H1 (cell line): ENCODE measurements around the gene TRIM43B. TPM values are rescaled to one million over a fixed set of nuclear protein-coding genes. Genes with fewer than 3 reads are reported as not detected.

Source experiments
- CTCF ChIA-PET: fragments of 300-600 bp; sonication (Branson Sonifier 250); formaldehyde crosslinking; loops from one replicate; lab custom pipeline; 2021; ENCODE audit not compliant: partially characterized antibody; lab: Charles Lee
- POLR2A ChIA-PET: fragments of 300-600 bp; sonication (Branson Sonifier 250); formaldehyde crosslinking; loops from one replicate; lab custom pipeline; 2021; ENCODE audit warnings: inconsistent platforms; ENCODE audit not compliant: partially characterized antibody; lab: Charles Lee
- DNase-seq, 2 experiments: peaks; one replicate each; pipeline versions ENCODE4 v3.0.0 to v3.0.0-alpha.2; 2010 to 2022; ENCODE audit warnings: low spot score in 2 of 2, low read depth in 1 of 2, mixed read lengths in 1 of 2
- FAIRE-seq: peaks from 2 replicates; lab custom pipeline; 2011; peaks lifted over from hg19 to GRCh38; lab: Jason Lieb, UNC
- H2AFZ ChIP-seq: 2 replicates; pipeline ENCODE4 v1.8.1; 2012; ENCODE audit warnings: low read length, inconsistent platforms
- H2AK5ac ChIP-seq: 2 replicates; pipeline ENCODE4 v1.6.1; 2013; ENCODE audit warnings: low read depth, low read length
- H2BK120ac ChIP-seq: replicated peaks from 2 replicates; pipeline ENCODE3; 2013; ENCODE audit warnings: low read depth, low read length, inconsistent platforms
- H2BK12ac ChIP-seq: 2 replicates; pipeline ENCODE4 v1.6.1; 2013; ENCODE audit warnings: low read depth, low read length
- H2BK15ac ChIP-seq: 2 replicates; pipeline ENCODE4 v1.6.1; 2013; ENCODE audit warnings: low read length
- H2BK20ac ChIP-seq: 2 replicates; pipeline ENCODE4 v1.6.1; 2013; ENCODE audit warnings: low read length
- H2BK5ac ChIP-seq: 2 replicates; pipeline ENCODE4 v1.6.1; 2013; ENCODE audit warnings: low read depth, low read length
- H3K14ac ChIP-seq: 2 replicates; pipeline ENCODE4 v1.6.1; 2013; ENCODE audit warnings: inconsistent platforms; ENCODE audit not compliant: insufficient read length
- H3K18ac ChIP-seq: 2 replicates; pipeline ENCODE4 v1.6.1; 2013; ENCODE audit warnings: low read length; ENCODE audit errors: extremely low read depth
- H3K23ac ChIP-seq: 2 replicates; pipeline ENCODE4 v1.6.1; 2013; ENCODE audit warnings: inconsistent platforms; ENCODE audit not compliant: insufficient read length
- H3K23me2 ChIP-seq: 2 replicates; pipeline ENCODE4 v1.6.1; 2013; ENCODE audit warnings: low read depth, low read length
- H3K27ac ChIP-seq: 2 replicates; pipeline ENCODE4 v1.6.1; 2011; ENCODE audit warnings: low read depth, low read length, inconsistent platforms
- H3K27me3 ChIP-seq, 4 experiments: replicated peaks in 1 of 4; 1 replicate in 1 of 4; 2 replicates in 3 of 4; pipeline versions ENCODE4 v1.6.1 to v1.8.1; 2011 to 2013; ENCODE audit warnings: low read length in 3 of 4, mild to moderate bottlenecking in 3 of 4, inconsistent platforms in 2 of 4, mixed read lengths in 2 of 4, moderate library complexity in 1 of 4; ENCODE audit not compliant: control insufficient read depth in 3 of 4, insufficient read depth in 3 of 4; ENCODE audit errors: extremely low read depth in 1 of 4
- H3K36me3 ChIP-seq, 4 experiments: 2 replicates each; pipeline versions ENCODE4 v1.6.1 to v1.8.1; 2011 to 2013; ENCODE audit warnings: mild to moderate bottlenecking in 4 of 4, low read length in 3 of 4, moderate library complexity in 2 of 4, control low read depth in 1 of 4, inconsistent platforms in 1 of 4; ENCODE audit not compliant: insufficient read depth in 4 of 4, control insufficient read depth in 2 of 4
- H3K4ac ChIP-seq: replicated peaks from 2 replicates; pipeline ENCODE3; 2013; ENCODE audit warnings: low read length, low read depth, mixed read lengths, inconsistent platforms; ENCODE audit not compliant: insufficient read length
- H3K4me1 ChIP-seq, 4 experiments: replicated peaks in 1 of 4; 1 replicate in 1 of 4; 2 replicates in 3 of 4; pipeline versions ENCODE4 v1.6.1 to v1.8.1; 2011 to 2013; ENCODE audit warnings: low read length in 3 of 4, inconsistent platforms in 2 of 4, mixed read lengths in 1 of 4; ENCODE audit not compliant: insufficient read depth in 4 of 4, control insufficient read depth in 3 of 4
- H3K4me2 ChIP-seq, 2 experiments: 2 replicates each; pipeline versions ENCODE4 v1.6.1 to v1.8.1; 2011 to 2013; ENCODE audit warnings: low read depth in 2 of 2, low read length in 2 of 2, control low read depth in 1 of 2, inconsistent platforms in 1 of 2, mild to moderate bottlenecking in 1 of 2; ENCODE audit not compliant: insufficient read depth in 1 of 2
- H3K4me3 ChIP-seq, 4 experiments: fragments of 200-600, 300-600 bp in 1 of 4; sonication (generic), shearing (Covaris generic), sonication (Bioruptor Twin) in 1 of 4; 2 replicates each; pipeline versions ENCODE4 v1.5.1 to v1.8.1; 2011 to 2016; ENCODE audit warnings: low read length in 4 of 4, low read depth in 3 of 4, control low read depth in 2 of 4, inconsistent platforms in 2 of 4, mild to moderate bottlenecking in 2 of 4, mixed read lengths in 1 of 4, moderate library complexity in 1 of 4; ENCODE audit not compliant: insufficient read depth in 2 of 4; ENCODE audit errors: extremely low read depth in 1 of 4
- H3K56ac ChIP-seq: replicated peaks from 2 replicates; pipeline ENCODE3; 2013; ENCODE audit warnings: low read depth, mild to moderate bottlenecking, mixed read lengths, low read length, inconsistent platforms; ENCODE audit not compliant: insufficient read length
- H3K79me1 ChIP-seq: 2 replicates; pipeline ENCODE4 v1.6.1; 2013; ENCODE audit warnings: low read depth, low read length, control low read depth
- H3K79me2 ChIP-seq, 2 experiments: 2 replicates each; pipeline versions ENCODE4 v1.6.1 to v1.8.1; 2012 to 2013; ENCODE audit warnings: low read length in 2 of 2, mild to moderate bottlenecking in 2 of 2, inconsistent platforms in 1 of 2; ENCODE audit not compliant: insufficient read depth in 2 of 2, control insufficient read depth in 1 of 2
- H3K9ac ChIP-seq, 4 experiments: replicated peaks in 1 of 4; 1 replicate in 1 of 4; 2 replicates in 3 of 4; pipeline versions ENCODE4 v1.6.1 to v1.8.1; 2011 to 2013; ENCODE audit warnings: low read depth in 3 of 4, low read length in 3 of 4, control low read depth in 2 of 4, mild to moderate bottlenecking in 2 of 4, moderate library complexity in 2 of 4, inconsistent platforms in 1 of 4; ENCODE audit errors: extremely low read depth in 1 of 4
- H3K9me3 ChIP-seq, 2 experiments: 2 replicates each; pipeline versions ENCODE4 v1.6.1 to v1.8.1; 2012 to 2013; ENCODE audit warnings: mild to moderate bottlenecking in 2 of 2, moderate library complexity in 2 of 2, control low read depth in 1 of 2, inconsistent platforms in 1 of 2, low read depth in 1 of 2, low read length in 1 of 2, mixed read lengths in 1 of 2; ENCODE audit not compliant: insufficient read depth in 2 of 2
- H4K20me1 ChIP-seq, 2 experiments: replicated peaks in 1 of 2; 2 replicates each; pipeline versions ENCODE3 to v1.8.1; 2011 to 2013; ENCODE audit warnings: inconsistent platforms in 2 of 2, low read length in 2 of 2, mild to moderate bottlenecking in 1 of 2; ENCODE audit not compliant: insufficient read depth in 2 of 2, control insufficient read depth in 1 of 2
- H4K5ac ChIP-seq: 2 replicates; pipeline ENCODE4 v1.6.1; 2013; ENCODE audit warnings: low read length, low read depth, mixed read lengths, inconsistent platforms; ENCODE audit not compliant: insufficient read length
- H4K8ac ChIP-seq: 2 replicates; pipeline ENCODE4 v1.8.0; 2013; ENCODE audit warnings: mild to moderate bottlenecking, moderate library complexity, low read length, inconsistent platforms; ENCODE audit not compliant: insufficient read depth; ENCODE audit errors: extremely low read depth
- H4K91ac ChIP-seq: replicated peaks from 2 replicates; pipeline ENCODE3; 2013; ENCODE audit warnings: low read length, mixed read lengths, inconsistent platforms; ENCODE audit not compliant: insufficient read length
- ASH2L ChIP-seq: fragments of 200-600, 300-600 bp; sonication (generic); IDR thresholded peaks from one replicate; pipeline ENCODE4 v1.7.1; 2017; ENCODE audit warnings: low read length
- BACH1 ChIP-seq: IDR thresholded peaks from 2 replicates; pipeline ENCODE4 v1.6.1; 2012; ENCODE audit warnings: low read length, improper control_type of control experiment
- CBX8 ChIP-seq: fragments of 300-800, 300-1000 bp; sonication (generic); IDR thresholded peaks from 2 replicates; pipeline ENCODE4 v1.7.1; 2016; ENCODE audit warnings: low read depth, low read length, borderline replicate concordance
- CHD2 ChIP-seq: IDR thresholded peaks from 2 replicates; pipeline ENCODE4 v1.6.1; 2012; ENCODE audit warnings: low read length, improper control_type of control experiment
- EZH2 ChIP-seq: fragments of 200-600 bp; sonication (generic); IDR thresholded peaks from 2 replicates; pipeline ENCODE4 v1.7.1; 2012; ENCODE audit warnings: low read depth, mild to moderate bottlenecking, moderate library complexity, low read length, inconsistent platforms; ENCODE audit not compliant: severe bottlenecking
- GTF2F1 ChIP-seq: IDR thresholded peaks from 2 replicates; pipeline ENCODE4 v1.6.1; 2012; ENCODE audit warnings: low read depth, low read length, improper control_type of control experiment, borderline replicate concordance
- KDM4A ChIP-seq: IDR thresholded peaks from one replicate; pipeline ENCODE4 v1.7.1; 2012; ENCODE audit warnings: low read depth, mild to moderate bottlenecking, moderate library complexity, low read length, inconsistent platforms; ENCODE audit not compliant: severe bottlenecking
- PHF8 ChIP-seq: fragments of 200-600 bp; sonication (generic); conservative IDR thresholded peaks from 2 replicates; pipeline ENCODE4 v1.7.1; 2012; ENCODE audit warnings: low read depth, mild to moderate bottlenecking, inconsistent platforms, low read length, moderate library complexity
- RAD21 ChIP-seq, 2 experiments: IDR thresholded peaks in 1 of 2; conservative IDR thresholded peaks in 1 of 2; 2 replicates each; pipeline ENCODE4 v1.6.1; 2011; ENCODE audit warnings: low read depth in 2 of 2, low read length in 2 of 2, improper control_type of control experiment in 1 of 2, inconsistent platforms in 1 of 2, mild to moderate bottlenecking in 1 of 2, moderate library complexity in 1 of 2
- SIX5 ChIP-seq: IDR thresholded peaks from 2 replicates; pipeline ENCODE4 v1.6.1; 2011; ENCODE audit warnings: mild to moderate bottlenecking, low read depth, low read length
- SP1 ChIP-seq: IDR thresholded peaks from 2 replicates; pipeline ENCODE4 v1.6.1; 2011; ENCODE audit warnings: low read depth, low read length
- TAF7 ChIP-seq: optimal IDR thresholded peaks from 2 replicates; pipeline ENCODE3; 2011; ENCODE audit warnings: low read depth, mild to moderate bottlenecking, inconsistent platforms, low read length, moderate library complexity, borderline replicate concordance
- polyA plus RNA-seq, 7 experiments: library from polyadenylated mRNA; depleted of rRNA in 3 of 7; stranded (reverse) in 5 of 7; unstranded in 2 of 7; fragments of >200 nt in 5 of 7; fragments of 200-250 nt in 2 of 7; gene quantifications; 1 replicate in 5 of 7; 2 replicates in 1 of 7; 4 replicates in 1 of 7; pipeline versions ENCODE4 v1.2.1 to v1.2.3, GENCODE V29; 2011 to 2013; ENCODE audit warnings: missing spikeins in 2 of 7, mixed read lengths in 2 of 7
- total RNA-seq: library from RNA; stranded (reverse); fragmentation: NEBNext Ultra II Directional; extraction: Animal tissue kit (Norgen Biotek cat#: 25700); gene quantifications from 2 replicates; pipeline ENCODE4 v1.2.1, GENCODE V29; 2021
- TF ChIP-seq, protein P1 (sequence below): IDR thresholded peaks from 2 replicates; pipeline ENCODE4 v1.6.1; 2011; ENCODE audit warnings: low read depth, mild to moderate bottlenecking, low read length; ENCODE audit not compliant: insufficient read depth

Gene TRIM43B
- total and polyA plus RNA-seq, 2 of the 8 experiments (the other 6 are each of a cell fraction or from before 2014, with no cell fraction given), result not detected

- H3K4me3 ChIP-seq, result no peak overlapping the region
- DNase-seq, result no peak
- H3K36me3 ChIP-seq, result no peaks in the 10 kb centered on the region
- no peaks in the 10 kb centered on the region for H3K79me1 ChIP-seq
- H3K23ac ChIP-seq, result no peak overlapping the region
- H3K27ac ChIP-seq, result no peak overlapping the region
- H2AK5ac ChIP-seq, result no peak overlapping the region
- FAIRE-seq, result no peak
- H4K91ac ChIP-seq, result no peak overlapping the region
- H2BK5ac ChIP-seq, result no peak overlapping the region
- no peak overlapping the region for H3K56ac ChIP-seq
- peaks cover 28 to 52% of the 10 kb centered on the region in 2 experiments for H3K9me3 ChIP-seq
- H3K18ac ChIP-seq, result no peak overlapping the region
- H3K23me2 ChIP-seq, result no peaks in the 10 kb centered on the region
- H4K20me1 ChIP-seq, result no peaks in the 10 kb centered on the region
- H3K9ac ChIP-seq, result no peak overlapping the region
- no peaks in the 10 kb centered on the region for H3K79me2 ChIP-seq
- H3K4me2 ChIP-seq, result no peak overlapping the region
- POLR2A ChIA-PET, result no interaction called here
- H2BK15ac ChIP-seq, result no peak overlapping the region
- no peak overlapping the region for H2AFZ ChIP-seq
- no peak overlapping the region for H3K4ac ChIP-seq
- H3K27me3 ChIP-seq, result no peaks in the 10 kb centered on the region
- no peak overlapping the region for H4K5ac ChIP-seq
- no peak overlapping the region for H2BK120ac ChIP-seq
- no peak overlapping the region for H3K14ac ChIP-seq
- CTCF ChIA-PET, result no interaction called here
- no peaks in the 10 kb centered on the region for H3K4me1 ChIP-seq
- H2BK20ac ChIP-seq, result no peak overlapping the region
- no peak overlapping the region for H4K8ac ChIP-seq
- no peak overlapping the region for H2BK12ac ChIP-seq
- no peak for TF ChIP-seq TAF7
- TF ChIP-seq SP1, result no peak
- TF ChIP-seq, protein P1, sequence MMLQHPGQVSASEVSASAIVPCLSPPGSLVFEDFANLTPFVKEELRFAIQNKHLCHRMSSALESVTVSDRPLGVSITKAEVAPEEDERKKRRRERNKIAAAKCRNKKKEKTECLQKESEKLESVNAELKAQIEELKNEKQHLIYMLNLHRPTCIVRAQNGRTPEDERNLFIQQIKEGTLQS, result no peak
- no peak for TF ChIP-seq EZH2
- TF ChIP-seq KDM4A, result no peak
- TF ChIP-seq GTF2F1, result no peak
- no peak for TF ChIP-seq BACH1
- no peak for TF ChIP-seq CHD2
- TF ChIP-seq SIX5, result no peak
- TF ChIP-seq RAD21 (IDR thresholded peaks at IDR 0.05 in 1 of 2, conservative IDR thresholded peaks at IDR 0.05 in 1 of 2; ENCODE audit: low read depth in 2 of 2, low read length in 2 of 2), result no peak
- TF ChIP-seq CBX8, result no peak
- no peak for TF ChIP-seq ASH2L
- TF ChIP-seq PHF8, result no peak
Measured at GRCh38 chr2:95500854-95501253, 16.3 kb upstream of the TRIM43B start.
